GM10248 (cell line): ENCODE results near the gene TTC3.

Experiments
- CTCF ChIA-PET: fragments of 300-600 bp; sonication (Branson Sonifier 250); formaldehyde crosslinking; extraction: SDS; loops from one replicate; lab custom pipeline; 2021; ENCODE audit warnings: antibody characterized with exemption; lab: Yijun Ruan, JAX
- POLR2A ChIA-PET: fragments of 350-650 bp; sonication (Branson Sonifier 250); formaldehyde crosslinking; extraction: SDS; loops from one replicate; lab custom pipeline; 2020; ENCODE audit warnings: antibody characterized with exemption; lab: Yijun Ruan, JAX
- DNase-seq: peaks from one replicate; pipeline ENCODE4 v3.0.0; 2012; ENCODE audit errors: extremely low spot score
- TF ChIP-seq, protein P1 (sequence below): IDR thresholded peaks from 2 replicates; pipeline ENCODE4 v1.5.1; 2012; ENCODE audit warnings: mild to moderate bottlenecking, low read depth; ENCODE audit errors: extremely low read depth, missing control alignments, control extremely low read depth

TTC3 gene

GRCh38 chr21:37251294-37251634 lies 178.2 kb downstream of the TTC3 start:
- POLR2A ChIA-PET, result no interaction called here
- CTCF ChIA-PET, result interaction anchor here (1.5 kb wide), 1 partner anchor 22 kb away, joined by 4 read pairs; no protein-coding TSS in a partner anchor
- TF ChIP-seq, protein P1, sequence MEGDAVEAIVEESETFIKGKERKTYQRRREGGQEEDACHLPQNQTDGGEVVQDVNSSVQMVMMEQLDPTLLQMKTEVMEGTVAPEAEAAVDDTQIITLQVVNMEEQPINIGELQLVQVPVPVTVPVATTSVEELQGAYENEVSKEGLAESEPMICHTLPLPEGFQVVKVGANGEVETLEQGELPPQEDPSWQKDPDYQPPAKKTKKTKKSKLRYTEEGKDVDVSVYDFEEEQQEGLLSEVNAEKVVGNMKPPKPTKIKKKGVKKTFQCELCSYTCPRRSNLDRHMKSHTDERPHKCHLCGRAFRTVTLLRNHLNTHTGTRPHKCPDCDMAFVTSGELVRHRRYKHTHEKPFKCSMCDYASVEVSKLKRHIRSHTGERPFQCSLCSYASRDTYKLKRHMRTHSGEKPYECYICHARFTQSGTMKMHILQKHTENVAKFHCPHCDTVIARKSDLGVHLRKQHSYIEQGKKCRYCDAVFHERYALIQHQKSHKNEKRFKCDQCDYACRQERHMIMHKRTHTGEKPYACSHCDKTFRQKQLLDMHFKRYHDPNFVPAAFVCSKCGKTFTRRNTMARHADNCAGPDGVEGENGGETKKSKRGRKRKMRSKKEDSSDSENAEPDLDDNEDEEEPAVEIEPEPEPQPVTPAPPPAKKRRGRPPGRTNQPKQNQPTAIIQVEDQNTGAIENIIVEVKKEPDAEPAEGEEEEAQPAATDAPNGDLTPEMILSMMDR, result no peak
- DNase-seq, result no peak
